Measurements from ENCODE around the gene UBE2F. TPM values are rescaled to one million over a fixed set of nuclear protein-coding genes. Genes with fewer than 3 reads are reported as not detected.
"Not testable (repeated sequence)": the region's sequence is repeated elsewhere in the genome, so short reads cannot be mapped to it uniquely, and the experiment has no call there.

UBE2F gene
- polyA plus RNA-seq, 1 donor: 42.3 TPM

DNA sequence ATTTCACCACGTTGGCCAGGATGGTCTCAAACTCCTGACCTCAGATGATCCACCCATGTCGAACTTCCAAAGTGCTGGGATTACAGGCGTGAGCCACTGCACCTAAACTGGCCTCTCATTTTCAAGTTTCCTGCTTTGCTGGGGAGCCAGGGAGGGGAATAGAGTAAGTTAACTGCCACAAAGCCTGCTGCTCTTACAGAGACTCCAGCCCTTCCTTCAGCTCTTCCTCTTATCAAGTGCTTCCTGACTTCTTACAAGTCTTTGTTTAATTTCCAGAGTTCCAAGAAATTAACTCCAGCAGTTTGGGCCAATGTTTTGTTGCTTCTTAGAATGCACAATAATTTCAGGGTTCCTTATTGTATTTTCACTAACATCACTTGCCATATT, 24.3 kb upstream of the UBE2F start:
- no peak for DNase-seq

DNA sequence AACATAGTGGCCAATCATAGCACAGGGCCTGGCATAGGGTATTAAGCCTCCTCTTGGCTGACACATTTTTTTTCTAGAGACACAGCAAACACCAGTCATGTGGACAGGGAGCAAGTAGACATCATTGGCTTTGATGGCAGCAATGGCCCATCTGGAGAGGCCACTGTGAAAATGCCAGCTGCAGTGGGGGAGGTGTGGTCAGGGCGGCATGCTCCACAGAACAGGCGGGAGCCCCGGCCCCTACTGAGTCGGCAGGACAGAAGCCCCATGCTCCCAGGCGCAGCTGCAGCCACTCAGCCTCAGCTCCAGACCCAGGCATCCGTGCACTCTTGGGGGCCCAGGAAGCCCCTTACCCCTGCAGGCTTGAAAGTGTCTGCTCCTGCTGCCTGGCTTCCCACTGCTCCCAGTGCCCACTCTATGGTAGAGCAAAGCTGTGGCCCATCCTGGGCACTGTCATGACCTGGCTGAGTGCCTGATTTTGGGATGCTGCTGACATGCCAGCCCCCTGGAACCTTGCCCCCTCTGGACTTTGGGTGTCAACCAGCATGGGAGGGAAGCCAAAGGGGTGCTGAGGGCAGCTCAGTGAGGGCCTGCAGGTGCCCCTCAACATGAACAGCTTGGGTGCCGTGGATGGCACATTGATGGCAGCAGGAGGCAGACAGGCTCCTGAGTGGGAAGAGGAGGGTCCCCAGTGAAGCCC, 23.3 kb upstream of the UBE2F start:
- no peak for DNase-seq

DNA sequence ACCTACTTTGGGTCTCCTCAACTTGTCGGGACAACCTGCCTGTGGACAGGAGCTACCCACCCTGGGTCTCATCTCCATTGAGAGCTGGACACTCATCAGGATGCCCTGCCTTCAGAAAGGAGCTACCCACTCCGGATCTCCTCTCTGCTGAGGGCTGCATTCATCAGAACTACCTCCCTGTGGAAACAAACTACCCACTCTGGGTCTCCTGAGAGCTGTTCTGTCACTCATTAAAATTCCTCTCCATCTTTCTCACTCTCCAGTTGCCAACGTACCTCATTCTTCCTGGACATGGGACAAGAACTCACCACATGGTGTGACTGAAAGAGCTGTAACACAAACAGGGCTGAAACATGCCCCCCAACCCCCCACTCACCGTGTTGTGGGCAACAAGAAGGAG, 22.5 kb upstream of the UBE2F start:
- DNase-seq: no peak

DNA sequence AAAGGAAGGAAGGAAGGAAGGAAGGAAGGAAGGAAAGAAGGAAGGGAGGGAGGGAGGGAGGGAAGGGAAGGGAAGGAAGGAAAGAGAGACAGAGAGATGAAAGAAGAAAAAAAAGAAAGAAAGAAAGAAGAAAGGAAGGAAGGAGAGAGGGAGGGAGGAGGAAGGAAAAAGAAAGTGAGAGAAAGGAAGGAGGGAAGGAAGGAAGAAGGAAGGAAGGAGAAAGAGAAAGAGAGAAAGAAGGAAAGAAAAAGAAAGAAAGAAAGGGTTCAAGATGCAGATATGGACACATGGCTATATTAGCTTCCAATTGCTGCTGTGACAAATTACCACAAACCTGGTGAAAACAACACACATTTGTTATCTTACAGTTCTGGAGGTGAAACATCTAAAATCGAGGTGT, 20.4 kb upstream of the UBE2F start:
- DNase-seq: no peak

DNA sequence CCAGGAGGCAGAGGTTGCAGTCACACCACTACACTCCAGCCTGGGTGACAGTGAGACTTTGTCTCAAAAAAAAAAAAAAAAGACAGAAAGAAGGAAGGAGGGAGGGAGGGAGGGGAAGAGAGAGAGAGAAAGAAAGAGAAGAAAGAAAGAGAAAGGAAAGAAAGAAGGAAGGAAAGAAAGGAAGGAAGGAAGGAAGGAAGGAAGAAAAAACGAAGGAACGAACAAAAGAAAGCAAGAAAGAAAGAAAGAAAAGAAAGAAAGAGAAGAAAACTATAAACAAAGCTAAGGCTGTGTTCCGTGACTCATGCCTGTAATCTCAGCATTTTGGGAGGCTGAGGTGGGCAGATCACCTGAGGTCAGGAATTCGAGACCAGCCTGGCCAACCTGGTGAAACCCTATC, 15.5 kb upstream of the UBE2F start:
- DNase-seq: not testable (repeated sequence)

DNA sequence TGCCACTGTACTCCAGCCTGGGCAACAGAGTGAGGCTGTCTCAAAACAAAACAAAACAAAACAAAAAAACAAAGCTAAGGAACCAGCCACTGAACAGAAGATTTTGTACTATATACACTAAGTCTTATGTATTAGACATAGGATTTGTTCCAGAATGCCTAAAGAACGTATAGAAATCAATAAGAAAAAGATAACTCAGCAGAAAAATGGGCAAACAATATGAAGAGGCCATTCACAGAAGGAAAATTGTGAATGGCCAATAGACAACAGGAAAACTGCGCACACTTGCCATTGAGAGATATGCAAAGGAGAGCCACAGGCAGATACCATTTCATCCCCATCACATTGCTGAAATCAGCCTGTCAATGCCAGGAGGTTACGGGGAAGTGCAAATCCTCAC, 14.9 kb upstream of the UBE2F start:
- no peak for DNase-seq

DNA sequence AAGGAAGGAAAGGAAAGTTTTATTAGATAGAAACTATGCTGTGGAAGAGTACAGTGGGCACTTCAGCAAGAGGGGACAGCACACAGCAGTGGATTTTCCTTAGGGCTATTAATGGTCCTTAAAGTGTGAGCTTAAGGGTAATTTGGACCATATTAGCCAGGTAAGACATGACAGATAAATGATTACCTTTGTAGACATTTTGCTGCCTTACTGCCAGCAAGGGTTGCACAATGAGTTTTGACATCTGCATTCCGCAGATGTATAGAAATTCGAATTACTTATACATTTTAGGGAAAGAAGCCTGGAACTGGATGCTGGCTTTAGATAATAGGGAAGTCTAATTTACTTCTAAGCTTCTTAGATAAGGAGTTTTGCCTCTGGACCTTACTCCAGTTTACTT, 14.0 kb upstream of the UBE2F start:
- no peak for DNase-seq

DNA sequence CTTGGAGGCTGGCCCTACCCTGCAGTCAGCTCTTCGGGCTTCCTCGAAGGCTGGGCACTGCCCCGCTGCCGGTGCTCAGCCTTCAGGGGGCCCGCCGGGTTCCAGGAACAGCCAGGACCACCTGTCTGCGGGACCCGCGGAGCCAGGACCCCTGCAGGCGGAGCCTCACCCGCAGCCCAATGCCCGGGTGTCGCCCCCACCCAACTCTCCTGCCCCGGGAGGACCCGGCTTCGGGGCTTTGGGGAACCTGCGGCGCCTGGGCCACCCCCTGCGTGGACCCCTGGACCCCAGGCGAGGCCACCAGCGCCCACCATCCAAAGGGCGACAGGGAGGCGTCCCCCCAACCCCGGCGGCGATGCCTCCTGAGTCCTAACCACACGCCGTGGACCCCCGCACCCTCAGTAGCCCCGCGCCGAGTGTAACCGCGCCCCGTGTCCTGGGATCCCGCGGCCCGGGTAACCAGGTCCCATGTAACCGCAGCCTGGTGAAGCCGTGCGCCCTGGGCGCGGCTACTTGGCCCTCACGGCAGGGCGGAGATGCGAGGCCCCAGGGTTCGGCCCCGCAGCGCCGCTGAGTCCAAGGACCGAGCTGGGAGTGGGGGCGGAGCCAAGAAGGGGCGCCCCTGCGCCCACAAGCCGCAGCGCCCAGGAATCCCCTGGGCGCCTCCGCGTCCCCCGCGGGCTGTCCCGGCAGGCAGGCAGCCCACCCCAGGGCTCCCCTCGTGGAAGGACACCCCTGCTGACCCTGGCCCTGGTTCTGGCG, 11.0 kb upstream of the UBE2F start:
- no peak for DNase-seq

DNA sequence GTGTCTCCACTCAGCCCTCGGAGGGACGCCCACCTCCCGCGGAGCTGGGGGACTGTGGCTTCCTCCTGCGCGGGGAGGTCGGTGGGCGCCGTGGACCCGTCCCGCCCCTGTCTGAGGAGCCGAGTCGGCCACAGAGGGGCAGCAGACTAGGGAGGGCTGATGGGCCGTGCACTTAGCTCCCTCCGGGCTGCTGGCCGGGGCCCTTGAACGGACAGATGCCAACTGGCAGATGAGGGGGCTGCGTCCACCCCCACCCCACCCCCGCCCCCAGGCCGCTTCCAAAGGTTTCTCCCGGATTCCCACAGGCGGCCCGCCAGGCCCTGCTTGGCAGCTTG, 10.4 kb upstream of the UBE2F start:
- DNase-seq: no peak

DNA sequence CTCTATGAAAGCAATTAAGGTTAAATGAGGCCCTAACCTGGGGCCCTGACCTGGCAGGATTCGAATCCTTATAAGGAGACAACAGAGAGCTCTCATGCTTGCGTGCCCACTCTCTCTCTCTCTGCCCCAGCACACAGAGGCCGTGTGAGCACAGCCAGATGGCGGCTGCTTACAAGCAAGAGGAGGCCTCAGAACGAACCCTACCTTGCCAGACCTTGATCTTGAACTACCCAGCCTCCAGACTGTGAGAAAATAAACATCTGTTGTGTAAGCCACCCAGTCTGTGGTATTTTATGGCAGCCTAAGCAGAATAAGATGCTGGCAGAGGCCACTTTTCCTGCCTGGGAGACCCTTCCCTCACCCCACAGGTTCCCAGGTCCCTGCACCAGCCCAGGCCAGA, 5.2 kb upstream of the UBE2F start:
- no peak for DNase-seq

DNA sequence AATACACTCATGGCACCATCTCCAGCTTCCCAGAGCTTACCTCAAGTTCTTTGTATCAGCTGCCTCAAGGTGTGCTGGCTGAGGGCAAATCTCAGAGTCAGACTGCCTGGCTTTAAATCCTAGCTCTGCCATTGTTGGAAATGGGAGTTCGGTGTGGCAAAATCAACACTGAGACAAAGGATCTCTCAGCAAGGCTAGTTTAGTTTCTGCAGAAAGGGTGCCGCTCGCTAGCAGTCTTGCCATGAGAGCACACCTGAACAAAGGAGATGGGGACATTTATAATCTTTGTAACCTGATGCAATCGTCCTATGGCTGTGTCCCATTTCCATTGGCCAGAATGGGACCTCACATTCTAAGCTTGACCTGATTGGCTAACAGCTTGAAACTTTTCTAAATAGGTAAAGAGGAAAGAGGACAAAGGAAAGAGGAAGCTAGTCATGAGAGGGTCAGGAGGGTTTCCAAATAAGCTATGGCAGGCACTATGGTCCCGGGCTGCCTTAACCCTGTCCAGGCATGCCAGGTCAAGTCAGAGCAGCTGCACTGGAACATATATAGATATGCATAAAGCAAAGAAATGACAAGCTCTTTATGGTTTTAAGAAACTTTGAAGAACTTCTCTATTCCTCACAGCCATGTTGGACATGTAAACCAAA, 4.3 kb upstream of the UBE2F start:
- DNase-seq: no peak

DNA sequence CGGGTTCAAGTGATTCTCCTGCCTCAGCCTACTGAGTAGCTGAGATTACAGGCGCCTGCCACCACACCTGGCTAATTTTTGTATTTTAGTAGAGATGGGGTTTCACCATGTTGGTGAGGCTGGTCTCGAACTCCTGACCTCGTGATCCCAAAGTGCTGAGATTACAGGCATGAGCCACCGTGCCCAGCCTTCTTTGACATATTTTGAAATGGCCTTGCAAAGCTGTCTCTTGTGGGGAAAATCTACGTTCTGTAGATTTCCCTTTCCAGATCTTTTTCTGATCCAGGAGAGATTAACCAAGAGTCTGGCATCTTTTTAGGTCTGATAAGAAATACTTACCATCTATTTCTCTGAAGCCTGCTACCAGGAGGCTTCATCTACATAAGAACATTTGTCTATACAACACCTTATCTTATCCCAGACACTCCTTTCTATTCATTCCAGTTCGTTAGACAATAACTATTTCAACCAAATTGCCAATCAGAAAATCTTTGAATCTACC, 3.3 kb upstream of the UBE2F start:
- not testable (repeated sequence) for DNase-seq

DNA sequence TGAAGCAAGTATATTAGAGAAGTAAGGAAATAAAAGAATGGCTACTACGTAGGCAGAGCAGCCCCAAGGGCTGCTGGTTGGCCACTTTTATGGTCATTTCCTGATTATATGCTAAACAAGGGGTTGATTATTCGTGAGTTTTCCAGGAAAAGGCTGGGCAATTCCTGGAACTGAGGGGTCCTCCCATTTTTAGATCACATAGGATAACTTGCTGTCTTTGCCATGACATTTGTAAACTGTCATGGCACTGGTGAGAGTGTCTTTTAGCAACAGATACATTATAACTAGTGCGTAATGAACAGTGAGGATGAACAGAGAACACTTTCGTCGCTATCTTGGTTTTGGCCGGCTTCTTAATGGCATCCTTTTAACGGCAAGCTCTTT, 2.6 kb upstream of the UBE2F start:
- no peak for DNase-seq

DNA sequence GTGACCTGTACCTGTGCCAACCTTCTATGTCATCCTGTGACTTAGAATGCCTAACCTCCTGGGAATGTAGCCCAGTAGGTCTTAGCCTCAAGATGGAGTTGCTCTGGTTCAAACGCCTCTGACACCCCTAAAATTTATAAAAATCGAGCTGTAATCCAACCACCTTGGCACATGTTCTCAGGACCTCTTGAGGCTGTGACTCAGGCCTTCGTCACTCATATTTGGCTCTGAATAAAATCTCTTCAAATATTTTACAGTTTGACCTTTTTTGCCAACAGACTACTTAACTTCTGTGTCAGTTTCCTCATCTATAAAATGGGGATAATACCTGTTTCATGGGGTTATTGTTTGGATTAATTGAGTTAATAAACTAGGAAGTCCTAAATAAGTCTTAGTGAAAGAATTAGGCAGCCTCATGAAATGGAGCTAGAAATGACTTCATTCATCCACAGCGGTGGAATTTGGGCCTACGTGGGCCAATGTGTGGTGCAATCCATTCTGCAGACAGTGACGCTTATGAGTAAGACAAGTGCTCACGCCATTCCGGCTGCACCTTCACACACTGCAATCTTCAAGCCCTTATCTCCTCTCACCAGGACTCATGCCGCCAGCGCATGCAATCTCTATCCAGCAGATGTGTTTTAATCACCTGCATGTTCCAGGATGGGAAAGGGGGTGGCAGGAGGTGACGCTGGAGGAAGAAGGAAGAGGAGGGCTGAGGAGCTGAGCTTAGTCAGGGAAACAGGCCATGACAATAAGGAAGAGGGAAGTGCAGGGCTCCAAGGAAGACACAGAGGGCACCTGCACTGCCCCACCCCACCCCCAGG, 2.0 kb upstream of the UBE2F start:
- DNase-seq: no peak

DNA sequence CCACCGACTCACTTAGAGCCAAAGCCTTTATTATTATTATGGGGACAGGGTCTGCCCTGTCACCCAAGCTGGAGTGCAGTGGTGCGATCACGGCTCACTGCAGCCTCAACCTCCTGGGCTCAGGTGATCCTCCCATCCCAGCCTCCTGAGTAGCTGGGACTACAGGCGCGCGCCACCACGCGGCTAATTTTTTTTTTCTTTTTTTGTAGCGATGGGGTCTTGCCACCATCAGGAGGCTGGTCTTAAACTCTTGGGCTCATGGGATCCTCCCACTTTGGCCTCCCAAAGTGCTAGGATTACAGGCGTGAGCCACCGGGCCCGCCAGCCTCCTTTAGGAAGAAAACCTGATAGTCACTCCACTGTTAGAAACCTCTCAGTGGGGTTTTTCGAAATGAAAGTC, 970 bp upstream of the UBE2F start:
- DNase-seq: not testable (repeated sequence)

DNA sequence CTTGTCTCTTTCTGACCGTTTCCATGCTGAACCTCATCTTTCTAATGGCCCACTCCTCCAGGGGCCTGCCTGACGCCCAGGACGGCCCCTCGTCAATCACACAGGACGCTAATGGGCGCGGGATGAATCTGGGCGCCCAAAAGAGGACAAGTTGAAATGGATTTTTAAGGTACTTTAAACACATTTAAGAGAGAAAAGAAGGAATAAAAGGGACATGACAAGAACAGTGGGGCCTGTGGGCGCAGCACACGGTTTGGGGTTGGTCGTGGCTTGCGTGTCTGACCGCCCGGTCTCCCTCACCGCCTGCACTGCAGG, 607 bp upstream of the UBE2F start:
- DNase-seq: no peak

DNA sequence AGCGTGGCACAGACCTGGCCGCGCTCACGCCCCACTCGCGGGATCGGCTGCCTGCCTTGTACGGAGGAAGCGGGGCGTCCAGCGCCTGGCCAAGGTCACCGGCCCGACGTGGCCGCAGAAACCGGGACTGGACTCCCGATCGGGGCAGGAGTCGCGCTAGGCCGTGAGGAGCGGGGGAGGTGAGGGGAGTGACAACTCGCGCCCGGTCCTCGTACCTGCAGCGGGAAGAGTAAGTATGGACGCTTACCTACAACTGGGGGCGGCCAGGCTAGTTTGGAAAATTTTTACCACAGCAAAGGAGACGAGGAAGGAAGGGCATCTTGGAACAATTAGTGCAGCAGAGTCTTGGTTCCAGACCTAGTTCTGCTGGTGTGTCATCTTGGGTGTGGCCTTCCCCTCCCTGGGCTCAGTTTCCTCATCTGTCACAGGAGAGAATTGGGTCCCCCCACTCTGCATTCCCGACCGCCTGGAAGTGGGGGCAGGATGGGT, 693 bp downstream of the UBE2F start:
- DNase-seq: no peak

DNA sequence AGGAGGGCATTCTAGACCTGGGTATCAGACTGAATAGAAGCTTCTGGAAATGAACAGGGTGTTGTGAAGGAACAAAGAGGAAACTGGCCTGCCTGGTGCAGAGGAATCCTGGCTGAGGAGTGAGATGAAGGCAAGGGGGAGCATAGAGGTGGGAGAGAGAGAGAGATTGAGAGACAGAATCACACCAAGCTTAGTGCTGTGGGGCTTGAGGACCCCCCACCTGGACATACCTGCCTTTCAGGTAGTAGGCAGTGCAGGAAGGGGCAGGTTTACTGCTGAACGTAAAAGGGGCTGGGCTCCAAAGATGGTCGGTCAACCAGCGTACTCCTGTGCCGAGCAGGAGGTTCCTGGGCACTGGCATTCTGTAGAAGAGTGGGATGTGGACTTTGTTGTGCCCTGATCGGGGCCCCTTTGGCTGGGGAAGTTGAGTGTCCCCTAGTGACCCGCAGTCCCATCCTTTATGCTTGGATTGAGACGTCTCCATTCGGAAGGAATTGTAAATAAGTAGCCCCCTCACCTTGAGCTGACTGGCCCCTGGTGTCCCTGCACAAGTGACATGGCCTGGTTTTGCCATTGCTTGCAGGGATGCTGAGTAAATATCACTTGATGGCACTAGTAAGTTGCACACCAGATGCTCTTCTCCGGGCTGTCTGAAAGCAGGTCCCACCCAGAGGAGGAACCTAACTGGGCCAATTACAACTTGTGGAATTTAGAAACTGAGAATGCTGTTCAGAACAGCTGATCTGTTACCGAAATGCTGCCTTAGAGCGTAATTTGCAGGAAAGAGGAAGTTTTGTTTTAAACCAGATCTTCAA, 1.4 kb downstream of the UBE2F start:
- peak; percentile 27 for DNase-seq

DNA sequence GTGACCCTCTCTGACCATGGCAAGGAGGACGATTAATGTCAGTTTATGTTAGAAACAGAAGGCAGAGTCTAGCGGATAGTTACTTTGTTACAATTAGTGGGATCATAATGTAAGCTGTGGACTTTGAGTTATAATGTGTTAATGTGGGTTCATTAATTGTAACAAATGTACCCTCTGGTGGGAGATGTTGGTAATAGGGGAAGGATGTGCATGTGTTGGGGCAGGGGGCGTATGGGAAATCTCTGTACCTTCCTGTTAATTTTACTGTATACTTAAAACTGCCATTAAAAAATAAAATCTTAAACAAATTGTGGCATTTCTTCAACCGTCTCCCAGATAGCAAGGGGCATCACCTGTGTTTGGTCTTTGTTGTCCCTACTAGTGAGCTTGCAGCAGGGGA, 4.8 kb downstream of the UBE2F start:
- no peak for DNase-seq

DNA sequence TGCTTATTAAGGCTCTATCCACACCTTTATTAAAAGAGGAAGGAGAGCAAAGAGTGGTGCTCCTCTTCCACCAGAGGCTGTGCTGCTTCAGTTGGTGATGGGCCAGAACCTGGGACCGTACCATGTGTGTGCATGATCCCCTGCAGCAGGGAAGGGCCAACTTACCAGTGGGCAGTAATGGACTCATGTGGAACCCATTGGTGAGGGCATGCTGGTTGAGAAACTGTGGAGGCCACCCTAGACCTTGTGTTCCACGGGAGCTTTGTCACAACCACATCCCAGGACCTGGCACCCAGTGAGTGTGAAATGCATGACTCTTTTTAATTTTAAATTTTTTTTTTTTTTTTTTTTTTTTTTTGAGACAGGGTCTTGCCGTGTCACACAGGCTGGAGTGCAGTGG, 5.4 kb downstream of the UBE2F start:
- no peak for DNase-seq

DNA sequence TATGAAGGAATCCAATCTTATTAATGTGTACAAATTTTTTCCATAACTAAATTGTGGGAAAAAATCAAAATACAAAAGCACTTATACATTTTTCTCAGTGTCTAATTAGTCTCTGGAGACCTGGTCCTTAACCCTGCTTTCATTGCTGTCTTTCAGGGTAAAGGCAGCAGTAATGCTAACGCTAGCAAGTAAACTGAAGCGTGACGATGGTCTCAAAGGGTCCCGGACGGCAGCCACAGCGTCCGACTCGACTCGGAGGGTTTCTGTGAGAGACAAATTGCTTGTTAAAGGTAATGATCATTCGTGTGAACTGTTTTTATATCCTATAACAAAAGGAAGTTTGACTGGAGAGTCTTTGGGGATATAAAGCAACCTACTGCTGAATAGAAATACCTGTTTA, 6.1 kb downstream of the UBE2F start:
- DNase-seq: no peak

DNA sequence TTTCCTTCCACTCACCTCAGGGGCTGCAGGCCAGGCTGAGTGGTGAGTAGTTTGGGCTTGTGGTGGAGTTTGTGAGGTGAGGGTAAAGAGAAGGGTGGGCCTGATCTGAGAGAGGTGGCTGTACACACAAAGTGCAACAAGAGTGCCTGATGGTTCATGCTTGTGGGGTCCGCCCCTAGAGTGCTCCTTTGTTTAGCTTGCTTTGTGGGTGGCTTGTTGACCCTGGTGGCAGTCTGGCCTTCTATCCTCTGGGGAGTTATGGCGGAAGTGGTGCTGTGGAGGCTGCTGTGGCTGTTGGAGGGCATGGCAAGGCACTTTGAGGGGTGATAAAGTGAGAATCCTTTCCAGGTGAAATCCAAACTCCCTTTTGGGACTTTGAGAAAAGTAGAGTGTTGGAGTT, 10.6 kb downstream of the UBE2F start:
- no peak for DNase-seq
